ENCODE data around the gene DLGAP1. TPM values are rescaled to one million over a fixed set of nuclear protein-coding genes. Genes with fewer than 3 reads are reported as not detected.

Gene DLGAP1
- total RNA-seq, 1 donor from 2014 or later = 0.05 TPM

DNA sequence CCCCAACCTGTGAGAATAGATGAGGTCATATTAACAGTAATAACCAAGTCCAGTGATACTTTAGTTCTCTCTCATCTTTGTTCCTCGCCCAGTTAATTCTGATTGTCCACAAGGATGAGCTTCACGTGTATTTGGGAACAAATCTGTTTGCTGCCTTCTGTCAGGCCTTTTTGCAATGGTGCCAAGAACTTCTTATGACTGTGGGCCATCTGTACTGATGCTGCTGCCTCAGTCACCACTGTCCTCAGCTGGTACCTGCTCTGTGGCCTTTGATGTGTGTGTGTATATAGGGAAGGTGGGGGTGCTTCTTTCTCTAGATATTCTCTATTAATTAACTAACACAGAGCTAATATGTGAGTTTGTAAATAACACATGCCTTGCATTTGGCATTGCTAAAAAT, 612.3 kb downstream of the DLGAP1 start:
- DNase-seq (ENCODE audit: extremely low spot score, unreplicated experiment) = no peak
- no peaks in the 10 kb centered on the region for H3K9me3 Mint-ChIP-seq (ENCODE audit: unreplicated experiment)
- peaks cover 27% of the 10 kb centered on the region for H3K27me3 Mint-ChIP-seq (ENCODE audit: unreplicated experiment)
- TF ChIP-seq, protein P1, sequence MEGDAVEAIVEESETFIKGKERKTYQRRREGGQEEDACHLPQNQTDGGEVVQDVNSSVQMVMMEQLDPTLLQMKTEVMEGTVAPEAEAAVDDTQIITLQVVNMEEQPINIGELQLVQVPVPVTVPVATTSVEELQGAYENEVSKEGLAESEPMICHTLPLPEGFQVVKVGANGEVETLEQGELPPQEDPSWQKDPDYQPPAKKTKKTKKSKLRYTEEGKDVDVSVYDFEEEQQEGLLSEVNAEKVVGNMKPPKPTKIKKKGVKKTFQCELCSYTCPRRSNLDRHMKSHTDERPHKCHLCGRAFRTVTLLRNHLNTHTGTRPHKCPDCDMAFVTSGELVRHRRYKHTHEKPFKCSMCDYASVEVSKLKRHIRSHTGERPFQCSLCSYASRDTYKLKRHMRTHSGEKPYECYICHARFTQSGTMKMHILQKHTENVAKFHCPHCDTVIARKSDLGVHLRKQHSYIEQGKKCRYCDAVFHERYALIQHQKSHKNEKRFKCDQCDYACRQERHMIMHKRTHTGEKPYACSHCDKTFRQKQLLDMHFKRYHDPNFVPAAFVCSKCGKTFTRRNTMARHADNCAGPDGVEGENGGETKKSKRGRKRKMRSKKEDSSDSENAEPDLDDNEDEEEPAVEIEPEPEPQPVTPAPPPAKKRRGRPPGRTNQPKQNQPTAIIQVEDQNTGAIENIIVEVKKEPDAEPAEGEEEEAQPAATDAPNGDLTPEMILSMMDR (IDR thresholded peaks at IDR 0.05) = no peak
- H3K4me3 Mint-ChIP-seq (ENCODE audit: unreplicated experiment) = no peak overlapping the region
- H3K27ac Mint-ChIP-seq (ENCODE audit: unreplicated experiment) = no peak overlapping the region
- H3K4me1 Mint-ChIP-seq (ENCODE audit: unreplicated experiment) = no peaks in the 10 kb centered on the region
- no peaks in the 10 kb centered on the region for H3K36me3 Mint-ChIP-seq (ENCODE audit: unreplicated experiment)

DNA sequence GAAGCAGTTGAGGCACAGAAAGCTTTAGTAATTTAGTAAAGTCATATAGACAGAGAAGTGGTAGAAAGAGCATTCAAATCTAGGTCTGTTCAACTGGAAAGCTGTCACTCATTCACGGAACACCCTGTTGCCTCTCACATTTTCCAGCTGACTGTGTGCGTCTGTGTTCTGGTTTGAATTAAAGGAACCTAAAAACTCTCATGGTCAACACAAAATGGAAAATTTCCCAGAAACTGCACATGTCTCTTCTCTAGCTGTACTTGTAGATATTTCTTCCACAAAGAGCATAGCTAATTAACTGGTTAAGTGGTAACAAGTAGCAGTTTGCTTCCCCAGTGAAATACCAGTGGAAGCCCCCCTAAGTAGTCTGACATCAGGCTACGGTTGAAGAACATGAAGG, 614.3 kb downstream of the DLGAP1 start:
- no peaks in the 10 kb centered on the region for H3K4me1 Mint-ChIP-seq (ENCODE audit: unreplicated experiment)
- H3K36me3 Mint-ChIP-seq (ENCODE audit: unreplicated experiment) = no peaks in the 10 kb centered on the region
- DNase-seq (ENCODE audit: extremely low spot score, unreplicated experiment) = no peak
- no peak overlapping the region for H3K27ac Mint-ChIP-seq (ENCODE audit: unreplicated experiment)
- no peaks in the 10 kb centered on the region for H3K9me3 Mint-ChIP-seq (ENCODE audit: unreplicated experiment)
- H3K27me3 Mint-ChIP-seq (ENCODE audit: unreplicated experiment) = peaks cover 27% of the 10 kb centered on the region
- TF ChIP-seq, protein P1 (IDR thresholded peaks at IDR 0.05) = no peak
- H3K4me3 Mint-ChIP-seq (ENCODE audit: unreplicated experiment) = no peak overlapping the region

DNA sequence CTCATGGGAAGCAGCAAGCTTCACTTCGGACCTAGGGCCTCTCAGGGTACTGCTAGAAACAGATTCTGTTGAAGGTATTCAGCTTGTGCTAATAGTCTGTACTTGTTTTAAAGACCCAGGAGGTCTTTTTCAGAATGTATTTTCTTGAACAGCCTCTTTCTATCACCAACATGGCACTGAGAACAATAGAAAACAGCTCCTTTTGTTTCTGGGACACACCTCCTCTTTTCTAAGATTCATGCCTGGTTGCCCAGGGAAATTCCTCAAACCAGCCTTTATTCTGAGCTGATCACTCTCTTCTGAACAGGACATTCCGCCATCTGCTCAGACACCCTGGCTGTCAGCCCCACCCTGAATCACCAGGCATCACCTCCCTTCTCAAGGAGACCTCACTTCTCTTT, 615.5 kb downstream of the DLGAP1 start:
- no peak overlapping the region for H3K4me3 Mint-ChIP-seq (ENCODE audit: unreplicated experiment)

DNA sequence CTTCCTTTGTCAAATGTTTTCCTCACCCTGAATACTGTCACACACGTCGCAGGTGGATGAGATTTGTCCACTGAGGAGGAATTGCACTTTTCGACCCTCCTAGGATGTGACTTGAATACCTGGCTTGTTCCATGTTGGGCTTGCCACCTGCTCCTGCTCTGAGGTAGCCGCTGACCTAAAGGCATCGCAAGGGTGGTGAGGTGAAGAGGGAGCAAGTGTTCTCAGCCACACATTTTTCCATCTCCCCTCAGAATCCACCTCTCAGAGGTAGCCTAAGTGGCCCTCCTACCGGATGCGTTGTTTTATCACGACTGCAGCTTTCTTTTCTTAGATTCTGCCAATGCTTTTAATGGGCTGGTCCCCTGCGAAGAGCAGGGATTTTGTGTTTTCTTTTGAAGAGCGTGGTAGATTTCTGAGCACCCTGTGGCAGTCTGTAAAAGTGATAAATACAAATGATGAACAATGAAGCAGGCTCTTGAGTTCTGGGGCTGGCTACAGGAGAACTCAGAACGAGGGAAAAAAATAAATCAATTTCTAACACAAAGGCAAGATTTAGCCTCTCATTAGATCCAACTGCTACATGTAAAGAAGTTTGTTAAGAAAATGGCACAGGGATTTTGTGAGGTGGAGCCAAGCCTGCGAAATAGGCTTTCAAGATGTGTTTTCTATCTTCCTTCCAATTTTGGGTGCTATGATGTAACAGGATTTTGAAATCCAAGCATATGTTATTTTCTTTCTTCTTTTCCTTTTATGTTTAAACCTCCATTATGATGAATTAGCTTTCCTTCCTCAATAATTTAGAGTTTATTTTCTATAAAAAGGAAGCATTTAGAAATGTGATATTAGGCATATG, 618.4 kb downstream of the DLGAP1 start:
- TF ChIP-seq, protein P1 (IDR thresholded peaks at IDR 0.05) = no peak
- H3K4me3 Mint-ChIP-seq (ENCODE audit: unreplicated experiment) = no peak overlapping the region
- no peaks in the 10 kb centered on the region for H3K4me1 Mint-ChIP-seq (ENCODE audit: unreplicated experiment)
- no peak for DNase-seq (ENCODE audit: extremely low spot score, unreplicated experiment)
- no peak overlapping the region for H3K27ac Mint-ChIP-seq (ENCODE audit: unreplicated experiment)
- no peaks in the 10 kb centered on the region for H3K9me3 Mint-ChIP-seq (ENCODE audit: unreplicated experiment)
- no peaks in the 10 kb centered on the region for H3K36me3 Mint-ChIP-seq (ENCODE audit: unreplicated experiment)
- peaks cover 16% of the 10 kb centered on the region for H3K27me3 Mint-ChIP-seq (ENCODE audit: unreplicated experiment)

More for the DNA sequence above, 615.5 kb downstream of the DLGAP1 start:
- H3K4me1 Mint-ChIP-seq (ENCODE audit: unreplicated experiment) = no peaks in the 10 kb centered on the region
- DNase-seq (ENCODE audit: extremely low spot score, unreplicated experiment) = no peak
- no peaks in the 10 kb centered on the region for H3K9me3 Mint-ChIP-seq (ENCODE audit: unreplicated experiment)
- TF ChIP-seq, protein P1 (IDR thresholded peaks at IDR 0.05) = no peak
- H3K27ac Mint-ChIP-seq (ENCODE audit: unreplicated experiment) = no peak overlapping the region
- peaks cover 23% of the 10 kb centered on the region for H3K27me3 Mint-ChIP-seq (ENCODE audit: unreplicated experiment)
- no peaks in the 10 kb centered on the region for H3K36me3 Mint-ChIP-seq (ENCODE audit: unreplicated experiment)

DNA sequence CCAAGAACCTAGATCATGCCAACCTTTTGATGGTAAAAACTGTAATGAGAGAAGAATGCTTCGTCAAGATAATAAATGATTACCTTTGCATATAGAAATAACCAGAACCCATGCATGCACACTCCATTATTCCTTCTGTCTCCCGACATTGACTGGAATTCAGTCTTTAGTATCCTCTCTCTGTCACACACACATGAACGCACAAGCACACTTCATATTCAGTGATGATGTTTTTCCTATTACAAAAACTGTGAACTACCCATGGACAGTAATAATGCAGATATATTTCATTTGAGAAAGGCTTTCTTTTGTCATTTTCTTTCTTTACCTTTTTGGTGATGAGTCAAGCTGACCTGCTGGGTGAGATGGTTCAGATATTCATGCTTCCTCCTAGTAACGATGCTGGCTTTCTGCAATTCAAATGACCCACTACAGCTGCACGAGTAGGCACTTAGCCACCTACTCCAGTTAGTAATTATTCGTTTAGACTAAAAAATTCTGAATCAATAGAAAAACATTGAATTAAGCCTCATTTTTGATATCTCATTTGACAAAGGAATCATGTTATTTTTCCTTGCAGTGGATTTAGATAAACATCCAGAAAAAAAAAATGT, 623.0 kb downstream of the DLGAP1 start:
- H3K4me1 Mint-ChIP-seq (ENCODE audit: unreplicated experiment) = no peaks in the 10 kb centered on the region
- TF ChIP-seq, protein P1 (IDR thresholded peaks at IDR 0.05) = no peak
- no peak overlapping the region for H3K27ac Mint-ChIP-seq (ENCODE audit: unreplicated experiment)
- H3K27me3 Mint-ChIP-seq (ENCODE audit: unreplicated experiment) = peaks cover 5% of the 10 kb centered on the region
- no peak overlapping the region for H3K4me3 Mint-ChIP-seq (ENCODE audit: unreplicated experiment)
- no peaks in the 10 kb centered on the region for H3K9me3 Mint-ChIP-seq (ENCODE audit: unreplicated experiment)
- DNase-seq (ENCODE audit: extremely low spot score, unreplicated experiment) = no peak
- H3K36me3 Mint-ChIP-seq (ENCODE audit: unreplicated experiment) = no peaks in the 10 kb centered on the region
